NCI-H510A treated with DMSO at 0.1 percent for 48 hours (cell line): ENCODE measurements around the gene TRIM41.

Experiments
- DNase-seq: peaks from one replicate; lab custom pipeline; 2025; lab: John Stamatoyannopoulos, UW

TRIM41 gene

DNA sequence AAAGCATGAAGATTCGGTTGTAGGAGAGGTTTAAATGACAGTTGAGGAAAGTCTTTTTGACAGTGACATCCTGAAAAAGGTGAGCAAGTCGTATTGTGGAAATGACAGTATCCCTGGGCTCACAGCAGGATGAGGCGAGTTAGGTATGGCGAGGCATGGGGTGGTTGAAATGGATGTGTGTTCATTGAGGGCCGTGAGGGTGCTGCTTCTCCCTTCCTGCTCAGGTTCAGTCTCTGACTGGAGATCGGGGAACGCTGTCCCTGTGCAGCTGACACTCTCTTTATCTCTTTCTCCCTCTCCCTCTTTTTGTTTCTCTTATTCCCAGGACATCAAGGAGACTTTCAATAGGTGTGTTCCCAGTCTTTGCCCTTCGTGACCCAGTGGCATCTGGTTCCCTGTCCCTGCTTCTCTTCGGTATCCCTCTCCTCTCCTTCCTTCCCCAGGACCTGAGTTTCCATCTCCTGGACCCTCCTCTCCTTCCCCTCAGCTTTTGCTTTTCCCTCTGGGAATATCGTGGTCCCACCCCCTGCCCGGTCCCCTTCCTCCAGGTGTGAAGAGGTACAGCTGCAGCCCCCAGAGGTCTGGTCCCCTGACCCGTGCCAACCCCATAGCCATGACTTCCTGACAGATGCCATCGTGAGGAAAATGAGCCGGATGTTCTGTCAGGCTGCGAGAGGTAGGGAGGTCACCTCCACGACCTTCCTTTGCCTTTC, 10.2 kb downstream of the TRIM41 start:
- no peak for DNase-seq

DNA sequence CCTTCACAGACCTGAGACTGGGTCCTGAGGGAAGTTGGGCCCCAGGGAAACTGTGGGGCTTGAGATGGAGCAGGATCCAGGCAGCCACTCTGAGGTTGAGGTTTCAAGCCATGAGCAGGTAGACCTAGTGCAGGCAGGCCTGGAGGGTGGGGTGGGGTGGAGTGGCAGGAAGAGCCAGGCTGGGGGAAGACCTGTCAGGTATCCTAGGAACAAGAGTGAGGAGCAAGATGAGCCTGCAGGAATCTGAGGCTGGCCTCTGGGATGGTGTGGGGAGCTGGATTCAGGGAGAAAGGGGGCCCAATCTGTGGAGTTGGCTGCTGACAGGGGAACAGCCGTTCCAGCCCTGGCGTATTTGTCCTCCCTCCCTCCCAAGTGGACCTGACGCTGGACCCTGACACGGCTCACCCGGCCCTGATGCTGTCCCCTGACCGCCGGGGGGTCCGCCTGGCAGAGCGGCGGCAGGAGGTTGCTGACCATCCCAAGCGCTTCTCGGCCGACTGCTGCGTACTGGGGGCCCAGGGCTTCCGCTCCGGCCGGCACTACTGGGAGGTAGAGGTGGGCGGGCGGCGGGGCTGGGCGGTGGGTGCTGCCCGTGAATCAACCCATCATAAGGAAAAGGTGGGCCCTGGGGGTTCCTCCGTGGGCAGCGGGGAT, 10.8 kb downstream of the TRIM41 start:
- no peak for DNase-seq

DNA sequence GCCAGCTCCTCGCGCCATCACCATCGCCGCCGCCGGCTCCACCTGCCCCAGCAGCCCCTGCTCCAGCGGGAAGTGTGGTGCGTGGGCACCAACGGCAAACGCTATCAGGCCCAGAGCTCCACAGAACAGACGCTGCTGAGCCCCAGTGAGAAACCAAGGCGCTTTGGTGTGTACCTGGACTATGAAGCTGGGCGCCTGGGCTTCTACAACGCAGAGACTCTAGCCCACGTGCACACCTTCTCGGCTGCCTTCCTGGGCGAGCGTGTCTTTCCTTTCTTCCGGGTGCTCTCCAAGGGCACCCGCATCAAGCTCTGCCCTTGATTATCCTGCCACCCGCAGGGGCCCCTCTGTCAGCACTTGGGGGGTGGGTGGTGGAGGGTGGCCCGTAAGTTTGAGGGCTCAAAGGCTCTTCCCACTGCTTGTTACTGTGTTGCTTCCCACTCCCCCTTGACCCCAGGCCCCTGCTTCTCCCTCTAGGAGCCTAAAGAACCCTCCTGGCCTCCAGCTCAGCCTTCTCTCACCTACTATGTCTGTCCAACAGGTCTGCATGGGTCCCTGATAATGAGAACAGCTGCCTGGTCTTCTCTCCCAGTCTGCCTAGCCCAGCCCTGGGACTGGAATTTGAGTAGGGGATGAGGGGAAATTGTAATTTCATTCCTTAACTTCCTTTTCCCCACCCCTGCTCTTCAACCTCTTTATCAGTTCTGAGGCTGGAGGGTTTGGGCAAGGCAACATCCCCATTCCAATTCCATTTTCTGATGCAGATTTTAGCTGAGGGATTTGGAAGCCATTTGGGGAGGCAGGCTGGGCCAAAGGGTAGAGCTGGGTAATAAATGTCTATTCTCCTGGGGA, 11.6 kb downstream of the TRIM41 start:
- no peak for DNase-seq

DNA sequence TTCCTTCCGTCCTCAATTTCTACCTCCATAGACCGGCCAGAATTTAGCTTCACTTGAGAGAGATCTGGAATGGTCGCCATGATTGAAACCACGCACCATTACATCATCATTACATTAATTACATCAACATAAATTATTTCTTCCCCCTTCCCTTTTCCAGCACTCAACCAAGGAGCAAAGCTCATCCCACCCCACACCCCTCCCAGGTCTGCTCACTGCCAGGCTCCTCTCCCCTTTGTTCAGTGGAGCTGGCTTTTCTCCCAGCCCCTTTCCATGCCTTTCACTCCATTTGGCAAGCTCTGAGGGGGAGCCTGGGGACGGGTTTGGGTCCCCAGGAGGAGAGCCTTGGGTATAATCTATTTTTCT, 12.2 kb downstream of the TRIM41 start:
- no peak for DNase-seq

DNA sequence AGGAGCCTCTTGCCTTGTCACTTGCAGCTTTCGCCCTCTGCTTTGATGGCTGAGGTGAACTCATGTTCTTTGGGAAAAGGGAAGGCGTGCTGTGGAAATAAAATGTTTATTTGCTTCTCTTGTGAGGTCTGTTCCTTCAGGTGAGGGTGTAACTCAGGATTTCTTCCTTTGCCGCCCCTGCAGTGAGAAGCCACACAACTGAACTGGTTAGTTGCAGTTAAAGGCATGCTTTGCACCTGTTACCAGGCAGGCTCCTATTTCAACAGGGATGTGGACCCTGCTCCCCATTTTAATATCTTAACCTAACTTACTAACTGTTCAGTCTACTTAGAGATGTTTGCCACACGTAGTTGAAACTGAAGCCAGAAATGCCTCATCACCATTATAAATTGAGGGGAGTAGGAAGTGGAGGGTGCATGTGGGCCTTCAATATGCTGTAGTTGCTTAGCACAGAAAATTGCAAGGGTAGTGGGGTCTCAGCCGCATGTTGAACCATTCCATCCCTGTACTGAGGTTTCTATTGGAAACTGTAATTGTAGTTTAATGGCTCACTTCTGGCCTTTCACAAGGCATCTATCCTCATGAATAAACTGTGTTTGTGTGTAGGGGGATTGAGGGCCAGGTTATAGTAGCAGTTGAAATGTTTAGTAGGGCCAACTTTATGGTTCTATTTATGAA, 12.7 kb downstream of the TRIM41 start:
- no peak for DNase-seq

DNA sequence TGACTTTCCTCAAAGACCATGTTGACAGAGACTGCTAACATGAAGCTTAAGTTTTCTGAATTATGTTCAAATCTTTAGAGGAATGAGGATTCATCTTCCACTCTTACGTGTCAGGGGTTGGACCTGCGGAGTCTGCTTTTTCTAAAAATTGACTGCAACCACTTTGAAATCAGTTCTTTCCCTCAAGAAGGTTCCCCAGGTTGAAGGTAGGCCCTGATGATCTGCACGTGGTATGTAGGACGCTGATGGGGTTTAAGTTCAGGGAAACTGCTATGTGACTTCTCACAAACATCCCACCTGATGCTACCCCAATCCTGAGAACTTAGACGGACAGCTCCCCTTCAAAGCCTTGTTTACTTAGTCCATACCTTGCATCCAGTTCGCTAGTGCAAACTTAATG, 13.4 kb downstream of the TRIM41 start:
- no peak for DNase-seq

DNA sequence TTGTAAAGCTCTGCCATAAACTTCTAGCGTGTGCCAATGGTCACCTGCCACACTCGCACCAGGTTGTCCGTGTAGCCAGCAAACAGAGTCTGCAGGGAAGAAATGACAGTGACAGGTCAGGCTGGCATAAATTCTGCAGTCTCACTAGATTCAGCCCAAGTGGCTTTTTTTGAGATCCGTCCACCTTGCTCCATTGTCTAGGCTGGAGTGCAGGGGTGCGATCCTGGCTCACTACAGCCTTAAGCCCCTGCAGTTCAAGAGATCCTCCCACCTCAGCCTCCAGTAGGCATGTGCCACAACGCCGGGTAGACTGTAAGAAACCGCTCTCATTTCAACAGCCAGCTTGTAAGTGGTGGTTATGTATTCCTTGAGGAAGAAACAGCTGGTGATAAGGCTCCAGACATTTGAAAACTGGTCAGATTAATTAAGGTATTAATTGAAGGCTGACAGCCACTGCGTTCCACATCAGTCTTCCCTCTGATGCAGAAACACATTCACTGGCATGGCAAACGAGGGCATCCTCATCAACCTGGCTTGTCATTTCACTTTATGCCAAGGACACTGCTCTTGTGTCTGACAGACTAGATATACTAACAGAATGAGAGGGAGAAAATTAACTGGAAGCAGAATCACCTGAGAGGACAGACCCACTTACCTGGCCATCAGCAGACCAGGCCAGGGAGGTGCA, 14.0 kb downstream of the TRIM41 start:
- no peak for DNase-seq

DNA sequence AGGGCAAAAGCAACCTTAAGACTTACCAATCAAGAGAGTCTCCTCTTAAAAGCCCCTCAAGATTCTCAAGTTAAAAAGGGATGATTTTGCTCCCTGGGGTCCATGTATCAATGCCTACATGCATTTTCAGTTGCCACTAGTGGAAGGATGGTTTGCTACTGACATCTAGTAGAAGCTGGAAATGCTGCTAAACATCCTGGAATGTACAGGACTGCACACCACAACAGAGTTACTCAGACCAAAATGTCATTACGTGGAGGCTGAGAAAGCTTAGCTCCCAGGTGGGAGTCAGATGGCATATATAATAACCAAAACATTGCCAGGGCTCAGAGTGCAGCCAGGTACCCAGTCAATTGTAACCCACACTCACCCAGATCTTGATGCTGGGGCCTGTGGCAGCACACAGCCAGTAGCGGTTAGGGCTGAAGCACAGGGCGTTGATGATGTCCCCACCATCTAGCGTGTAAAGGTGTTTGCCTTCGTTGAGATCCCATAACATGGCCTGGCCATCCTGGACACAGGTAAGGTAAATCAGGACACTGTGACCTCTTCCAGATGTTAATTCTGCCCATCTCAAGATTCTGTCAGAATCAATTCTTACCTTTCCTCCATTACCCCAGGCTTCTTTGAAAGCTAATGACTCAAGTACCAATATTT, 14.8 kb downstream of the TRIM41 start:
- DNase-seq = no peak

DNA sequence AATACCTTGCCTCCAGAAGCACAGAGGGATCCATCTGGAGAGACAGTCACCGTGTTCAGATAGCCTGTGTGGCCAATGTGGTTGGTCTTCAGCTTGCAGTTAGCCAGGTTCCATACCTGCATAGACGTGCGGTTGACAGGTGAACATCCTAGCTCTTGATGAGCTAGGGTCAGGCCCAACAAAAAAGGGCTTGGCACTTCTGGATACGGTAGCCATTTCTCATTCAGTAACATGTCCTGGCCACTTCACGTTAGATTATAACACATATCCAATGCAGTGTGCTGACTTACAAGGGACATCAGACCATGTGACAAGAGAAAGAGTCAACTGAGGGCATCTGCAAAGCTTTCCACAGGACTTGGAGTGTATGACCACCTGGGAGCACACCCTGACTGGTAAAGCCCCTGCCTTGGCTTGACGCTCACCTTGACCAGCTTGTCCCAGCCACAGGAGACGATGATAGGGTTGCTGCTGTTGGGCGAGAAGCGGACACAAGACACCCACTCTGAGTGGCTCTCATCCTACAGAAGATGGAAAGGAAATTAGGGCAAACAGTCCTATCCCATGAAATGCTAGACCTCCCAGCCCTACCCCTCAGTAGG, 16.1 kb downstream of the TRIM41 start:
- DNase-seq = no peak

DNA sequence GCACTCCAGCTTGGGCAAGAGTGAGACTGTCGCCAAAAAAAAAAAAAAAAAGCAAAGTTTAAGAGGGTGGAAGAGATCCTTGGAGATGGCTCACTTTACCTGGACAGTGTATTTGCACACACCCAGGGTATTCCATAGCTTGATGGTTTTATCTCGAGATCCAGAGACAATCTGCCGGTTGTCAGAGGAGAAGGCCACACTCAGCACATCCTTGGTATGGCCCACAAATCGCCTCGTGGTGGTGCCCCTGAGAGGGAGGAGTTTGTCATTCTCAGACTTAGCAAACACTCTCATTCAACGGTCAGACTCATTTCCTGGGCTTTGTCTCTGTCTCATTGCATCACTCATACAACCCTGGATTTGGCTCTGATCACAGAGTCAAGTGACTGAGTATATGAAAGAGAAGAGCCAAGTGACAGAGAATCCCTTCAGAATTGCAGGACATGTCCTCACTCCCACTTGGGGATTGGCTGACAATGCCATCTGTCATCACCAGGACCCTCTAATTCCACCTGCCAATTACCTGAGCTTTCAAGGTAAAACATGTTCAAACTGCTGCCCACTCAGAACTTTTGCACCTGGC, 18.4 kb downstream of the TRIM41 start:
- DNase-seq = no peak

DNA sequence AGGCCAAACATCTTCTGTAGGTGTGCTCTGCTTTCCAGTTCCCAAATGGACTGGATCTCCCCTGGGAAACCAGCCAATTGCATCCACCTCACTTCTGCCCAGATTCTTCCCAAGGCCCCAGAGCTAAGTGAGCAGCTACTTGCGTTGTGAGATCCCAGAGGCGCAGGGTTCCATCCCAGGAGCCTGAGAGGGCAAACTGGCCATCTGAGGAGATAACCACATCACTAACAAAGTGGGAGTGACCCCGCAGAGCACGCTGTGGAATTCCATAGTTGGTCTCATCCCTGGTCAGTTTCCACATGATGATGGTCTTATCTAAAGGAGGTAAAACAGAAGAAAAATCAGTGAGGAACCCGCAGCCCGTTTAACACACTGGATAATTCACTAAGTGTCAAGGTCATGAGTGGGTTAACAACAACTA, 19.0 kb downstream of the TRIM41 start:
- DNase-seq = no peak

DNA sequence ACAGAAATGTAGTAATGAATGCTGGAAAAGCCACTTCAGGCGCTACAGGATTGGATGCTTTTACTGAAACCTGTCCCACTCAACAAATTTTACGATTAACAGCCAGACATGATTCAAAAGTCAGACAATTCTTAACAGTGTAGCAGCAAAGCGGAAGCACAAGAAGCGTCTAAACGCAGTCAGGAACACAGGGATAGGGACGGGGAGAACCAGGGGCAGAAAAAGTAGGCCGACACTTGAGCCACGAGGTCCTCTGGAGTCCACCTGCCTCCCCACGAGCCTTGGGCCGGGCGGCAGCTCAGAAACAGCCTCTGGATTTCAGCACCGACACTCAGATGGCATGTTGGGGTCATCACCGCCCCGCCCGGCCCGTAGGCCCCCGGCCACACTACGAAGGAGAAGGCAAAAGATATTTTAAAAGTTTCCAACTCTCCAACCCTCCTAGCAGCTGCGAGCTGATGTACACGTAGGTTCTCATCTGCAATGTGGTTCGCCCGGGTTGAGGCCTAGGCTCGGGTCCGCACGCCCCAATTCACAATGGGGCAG, 20.0 kb downstream of the TRIM41 start:
- DNase-seq = no peak

DNA sequence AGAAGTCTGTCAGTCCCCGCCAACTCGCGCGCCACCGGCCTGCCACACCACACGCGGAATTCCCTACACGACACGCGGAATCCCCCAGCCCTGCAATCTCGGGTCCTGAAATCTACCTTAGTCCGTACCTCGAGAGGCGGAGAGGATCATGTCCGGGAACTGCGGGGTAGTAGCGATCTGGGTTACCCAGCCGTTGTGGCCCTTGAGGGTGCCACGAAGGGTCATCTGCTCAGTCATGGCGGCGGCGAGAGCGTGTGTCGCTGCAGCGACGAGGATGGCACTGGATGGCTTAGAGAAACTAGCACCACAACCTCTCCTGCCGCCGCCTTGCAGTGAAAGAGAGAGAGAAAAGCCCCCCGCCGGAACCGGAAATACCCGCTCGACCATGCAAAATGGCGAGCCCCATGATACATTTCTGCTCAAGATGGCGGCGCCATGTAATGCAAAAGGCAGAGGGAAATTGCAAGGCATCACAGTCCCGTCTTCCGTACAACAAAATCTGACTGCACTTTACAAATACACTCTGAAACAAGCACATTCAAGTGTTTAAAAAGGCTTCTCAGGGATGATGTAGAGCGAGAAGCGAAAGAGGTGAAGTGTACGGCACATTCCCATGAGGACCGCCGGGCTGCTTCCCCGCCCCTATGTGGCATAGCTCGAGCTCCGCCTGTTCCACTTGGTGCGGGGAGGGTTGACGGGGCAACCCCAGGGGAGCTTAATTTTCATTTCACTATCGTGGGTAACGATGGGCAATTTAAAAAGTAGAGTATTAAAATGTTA, 20.7 kb downstream of the TRIM41 start, which contains the start of gene RACK1:
TSS of gene RACK1 (minus strand) at position 343 of the 780 bp plus-strand sequence. CDS start at position 237, 106 bp downstream.
- DNase-seq = no peak

DNA sequence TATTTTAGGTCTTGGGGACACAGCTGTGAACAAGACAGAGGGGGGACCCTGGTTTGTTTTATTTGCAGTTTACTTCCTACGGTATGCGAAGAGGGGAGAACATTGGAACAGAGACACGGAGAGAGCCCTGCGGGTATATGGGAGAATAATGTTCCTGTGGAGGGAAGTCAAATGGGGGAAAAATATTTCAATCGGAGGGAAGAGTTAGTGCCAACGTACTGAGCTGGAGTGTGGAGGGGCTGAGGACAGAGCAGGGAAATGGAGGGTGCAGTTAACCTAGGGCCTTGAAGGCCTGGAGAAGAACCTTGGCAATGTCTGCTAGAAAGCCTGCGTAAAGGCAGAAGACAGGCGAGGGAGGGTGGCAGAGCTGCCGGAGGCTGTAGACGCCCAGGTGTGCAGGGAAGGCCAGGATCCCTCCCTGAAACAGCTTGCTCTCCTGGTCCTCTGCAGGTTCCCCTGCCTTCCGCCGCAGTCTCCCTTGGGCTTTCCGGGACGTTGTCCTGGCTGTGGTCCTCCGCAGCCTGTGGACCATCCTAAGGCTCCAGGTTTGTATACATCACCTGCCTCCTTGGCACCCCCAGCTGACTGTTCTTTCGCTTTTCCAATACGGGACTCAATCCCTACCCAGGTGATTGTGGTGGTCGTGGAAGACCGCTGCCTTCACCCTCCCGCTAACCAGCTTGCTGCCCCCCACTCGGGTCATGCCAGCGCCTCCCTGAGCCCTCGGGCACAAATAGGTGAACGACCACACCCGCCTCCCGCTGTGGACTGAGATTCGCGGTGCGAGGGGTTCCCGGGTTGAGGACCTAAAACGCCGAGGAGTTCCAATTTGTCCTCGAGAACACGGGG, 22.6 kb downstream of the TRIM41 start:
- DNase-seq = no peak

DNA sequence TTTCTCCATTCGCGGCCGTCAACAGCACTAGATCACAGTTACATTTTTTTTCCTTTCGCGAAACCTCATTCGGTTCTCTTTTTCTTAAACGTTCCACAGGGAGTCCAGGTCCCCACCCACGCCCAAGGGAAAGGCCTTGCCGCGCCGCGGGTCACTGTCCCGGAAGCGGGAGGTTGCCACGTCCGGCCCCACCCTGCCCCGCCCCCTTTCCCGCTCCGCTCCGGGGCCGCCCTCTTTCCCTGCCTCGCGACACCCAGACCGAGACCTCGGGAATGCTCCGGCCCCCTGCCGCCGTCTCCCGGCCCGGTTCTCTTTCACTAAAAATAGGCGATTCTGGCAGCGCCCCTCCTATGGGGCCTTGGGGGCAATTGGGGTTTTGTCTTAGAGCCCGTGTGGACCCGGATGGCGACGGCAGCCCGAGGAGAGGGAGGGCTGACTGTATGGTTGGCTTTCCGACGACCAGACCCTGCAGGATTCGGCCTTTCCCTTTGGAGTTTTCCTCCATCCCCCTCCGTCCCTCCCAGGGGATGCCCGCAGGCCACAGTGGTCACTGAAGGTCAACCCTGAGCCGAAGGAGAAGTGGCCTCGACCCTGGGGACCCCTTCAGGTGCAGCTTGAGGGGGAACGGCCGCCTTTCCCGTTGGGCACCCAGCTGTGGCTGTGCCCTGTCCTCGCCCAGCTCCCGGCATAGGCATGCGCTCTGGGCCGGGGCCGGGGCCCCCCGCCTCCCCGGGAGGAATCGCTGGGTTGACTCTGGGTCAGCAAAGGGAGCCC, 23.4 kb downstream of the TRIM41 start:
- DNase-seq = no peak

DNA sequence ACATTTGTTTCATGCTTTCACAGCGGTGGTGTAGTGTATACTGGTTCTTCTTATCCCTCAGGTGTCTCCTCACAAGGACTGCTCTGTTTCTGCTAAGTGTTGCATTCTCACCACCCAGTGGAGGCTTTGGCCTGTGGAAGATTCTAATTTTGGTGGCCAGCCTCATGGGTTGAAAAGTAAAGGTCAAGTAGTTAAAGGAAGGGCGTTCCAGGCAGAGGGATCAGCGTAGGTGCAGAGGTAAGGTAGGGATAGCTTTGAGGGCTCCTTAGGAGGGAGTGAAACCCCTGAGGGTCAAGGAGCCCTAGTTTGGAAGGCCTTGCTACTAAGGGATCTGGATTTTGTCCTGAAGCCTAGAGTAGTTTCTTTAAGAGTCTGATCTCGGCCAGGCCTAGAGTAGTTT, 25.2 kb downstream of the TRIM41 start:
- DNase-seq = no peak

DNA sequence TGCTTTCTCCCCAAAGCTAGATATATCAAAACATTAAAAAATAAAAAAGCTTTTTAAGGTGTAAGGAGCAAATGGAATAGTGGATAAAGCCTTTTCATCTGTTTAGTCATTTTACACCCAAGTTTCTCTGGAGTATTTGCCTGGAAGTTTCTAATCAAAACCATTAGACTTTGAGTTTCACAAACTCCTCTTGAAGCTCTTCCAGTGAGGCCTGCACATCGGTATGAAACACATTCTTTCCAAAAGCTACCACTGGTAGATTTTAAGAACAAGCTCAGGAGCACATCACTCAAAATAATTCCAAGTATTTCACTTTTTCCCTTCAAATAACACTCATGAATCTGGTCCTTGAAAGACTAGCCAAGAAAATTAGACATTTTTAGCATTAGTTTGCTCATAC, 32.2 kb downstream of the TRIM41 start:
- DNase-seq = no peak
